GM10248 (cell line): ENCODE results near the gene NFIA.

Experiments
- CTCF ChIA-PET: fragments of 300-600 bp; sonication (Branson Sonifier 250); formaldehyde crosslinking; extraction: SDS; loops from one replicate; lab custom pipeline; 2021; ENCODE audit warnings: antibody characterized with exemption; lab: Yijun Ruan, JAX
- POLR2A ChIA-PET: fragments of 350-650 bp; sonication (Branson Sonifier 250); formaldehyde crosslinking; extraction: SDS; loops from one replicate; lab custom pipeline; 2020; ENCODE audit warnings: antibody characterized with exemption; lab: Yijun Ruan, JAX
- DNase-seq: peaks from one replicate; pipeline ENCODE4 v3.0.0; 2012; ENCODE audit errors: extremely low spot score
- TF ChIP-seq, protein P1 (sequence below): IDR thresholded peaks from 2 replicates; pipeline ENCODE4 v1.5.1; 2012; ENCODE audit warnings: mild to moderate bottlenecking, low read depth; ENCODE audit errors: extremely low read depth, missing control alignments, control extremely low read depth

Gene NFIA

DNA sequence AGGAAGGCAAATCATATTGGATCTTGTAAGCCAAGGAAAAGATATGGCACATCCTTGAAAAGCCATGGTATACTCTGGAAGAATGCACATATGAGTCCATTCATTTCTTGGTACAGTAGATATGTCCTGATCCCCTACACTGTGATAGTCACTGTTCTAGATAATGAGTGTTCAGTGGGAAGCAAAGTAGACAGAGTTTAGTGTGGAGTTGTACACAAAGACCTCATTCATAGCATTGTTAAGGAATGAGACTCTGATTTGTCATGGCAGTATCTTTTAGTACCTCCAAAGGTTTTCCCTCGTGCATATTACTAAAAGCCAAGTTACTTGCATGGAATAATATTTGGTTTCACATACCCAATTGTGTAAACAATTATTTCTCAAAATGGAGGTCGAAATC is 204.7 kb downstream of the NFIA start:
- CTCF ChIA-PET = no interaction called here

DNA sequence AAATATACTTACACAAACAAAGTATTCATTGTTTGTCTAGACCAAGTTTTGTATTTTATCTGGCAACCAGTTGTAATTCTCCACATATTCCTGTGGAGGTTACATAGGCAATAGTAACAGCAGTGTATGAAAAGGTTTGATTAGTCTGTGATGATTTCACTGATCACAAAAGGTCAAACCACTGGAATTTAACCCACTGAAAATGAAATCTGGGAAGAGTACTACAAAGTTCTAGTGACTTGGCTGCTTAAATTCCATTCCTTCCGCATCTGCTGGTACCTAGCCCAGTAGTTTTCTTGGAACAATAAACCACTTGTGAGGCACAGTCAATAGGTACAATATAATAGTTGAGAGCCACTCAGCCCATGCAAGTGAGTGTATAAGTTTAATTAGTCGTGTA is 205.4 kb downstream of the NFIA start:
- TF ChIP-seq, protein P1, sequence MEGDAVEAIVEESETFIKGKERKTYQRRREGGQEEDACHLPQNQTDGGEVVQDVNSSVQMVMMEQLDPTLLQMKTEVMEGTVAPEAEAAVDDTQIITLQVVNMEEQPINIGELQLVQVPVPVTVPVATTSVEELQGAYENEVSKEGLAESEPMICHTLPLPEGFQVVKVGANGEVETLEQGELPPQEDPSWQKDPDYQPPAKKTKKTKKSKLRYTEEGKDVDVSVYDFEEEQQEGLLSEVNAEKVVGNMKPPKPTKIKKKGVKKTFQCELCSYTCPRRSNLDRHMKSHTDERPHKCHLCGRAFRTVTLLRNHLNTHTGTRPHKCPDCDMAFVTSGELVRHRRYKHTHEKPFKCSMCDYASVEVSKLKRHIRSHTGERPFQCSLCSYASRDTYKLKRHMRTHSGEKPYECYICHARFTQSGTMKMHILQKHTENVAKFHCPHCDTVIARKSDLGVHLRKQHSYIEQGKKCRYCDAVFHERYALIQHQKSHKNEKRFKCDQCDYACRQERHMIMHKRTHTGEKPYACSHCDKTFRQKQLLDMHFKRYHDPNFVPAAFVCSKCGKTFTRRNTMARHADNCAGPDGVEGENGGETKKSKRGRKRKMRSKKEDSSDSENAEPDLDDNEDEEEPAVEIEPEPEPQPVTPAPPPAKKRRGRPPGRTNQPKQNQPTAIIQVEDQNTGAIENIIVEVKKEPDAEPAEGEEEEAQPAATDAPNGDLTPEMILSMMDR = no peak
- POLR2A ChIA-PET = no interaction called here
- no peak for DNase-seq
- CTCF ChIA-PET = interaction anchor here (1.3 kb wide), 1 partner anchor 9 kb away, joined by 3 read pairs; no protein-coding TSS in a partner anchor

More for the DNA sequence above, 204.7 kb downstream of the NFIA start:
- TF ChIP-seq, protein P1 = no peak
- POLR2A ChIA-PET = no interaction called here
- DNase-seq = no peak

DNA sequence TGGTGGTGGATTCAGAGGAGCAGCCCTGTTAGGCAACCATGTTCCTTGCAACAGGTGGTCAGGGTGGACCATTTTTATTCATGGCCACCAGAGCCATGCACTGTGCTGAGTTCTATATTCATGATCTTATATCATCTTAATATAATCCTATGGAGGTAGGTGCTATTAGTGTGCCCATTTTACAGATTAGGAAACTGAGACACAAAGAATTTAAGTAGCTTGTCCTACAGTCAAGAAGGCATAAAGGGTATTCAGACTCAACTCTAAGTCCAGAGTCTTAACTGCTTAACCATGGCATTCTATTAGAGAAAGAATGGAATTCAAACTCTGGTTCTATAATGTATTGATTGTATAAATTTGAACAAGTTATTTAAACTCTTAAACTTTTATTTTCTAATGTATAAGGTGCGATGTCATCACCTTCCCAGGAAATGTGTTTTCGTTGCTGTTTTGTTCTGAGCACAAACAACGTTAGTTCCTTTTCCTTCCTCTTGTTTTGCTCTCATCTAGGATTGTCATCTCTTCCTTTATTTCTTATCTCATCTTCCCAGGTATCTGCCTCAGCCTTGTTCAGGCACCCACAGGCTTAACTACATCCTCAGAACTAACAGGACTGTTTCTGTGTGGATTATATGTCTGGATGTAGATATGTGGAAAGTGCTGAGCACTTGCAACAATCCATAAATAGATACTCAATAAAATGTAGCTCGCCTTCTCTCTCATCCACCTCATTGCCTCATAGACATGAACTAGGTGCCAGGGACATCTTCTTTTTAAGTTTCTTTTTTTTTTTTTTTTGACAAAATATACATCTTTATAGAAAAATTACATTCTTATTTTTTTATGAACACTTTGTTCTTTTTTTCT is 207.1 kb downstream of the NFIA start:
- CTCF ChIA-PET = interaction anchor here (1.1 to 1.3 kb wide), 2 partner anchors 10 to 11 kb away, joined by 3 read pairs; no protein-coding TSS in a partner anchor
- POLR2A ChIA-PET = no interaction called here
- TF ChIP-seq, protein P1 = no peak
- no peak for DNase-seq

DNA sequence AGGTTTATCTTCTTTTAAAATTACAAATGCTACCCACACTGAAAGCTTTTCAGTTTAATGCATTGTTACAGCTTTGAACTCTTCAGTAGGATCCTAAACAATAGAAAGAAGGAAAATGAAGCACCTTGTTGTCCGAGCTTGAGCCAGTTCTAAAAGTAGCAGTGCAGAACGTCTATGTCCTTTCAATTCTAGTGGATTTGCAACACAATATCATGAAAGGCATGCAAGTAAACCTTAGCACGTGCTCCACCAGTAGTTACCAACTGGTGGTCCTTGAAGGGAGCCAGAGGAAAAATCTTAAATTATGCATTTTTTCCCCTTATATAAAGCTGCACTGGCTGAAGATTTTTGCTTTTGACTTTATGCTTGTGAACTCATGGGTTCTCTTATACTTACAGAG is 208.2 kb downstream of the NFIA start:
- POLR2A ChIA-PET = no interaction called here
- no peak for DNase-seq
- TF ChIP-seq, protein P1 = no peak

DNA sequence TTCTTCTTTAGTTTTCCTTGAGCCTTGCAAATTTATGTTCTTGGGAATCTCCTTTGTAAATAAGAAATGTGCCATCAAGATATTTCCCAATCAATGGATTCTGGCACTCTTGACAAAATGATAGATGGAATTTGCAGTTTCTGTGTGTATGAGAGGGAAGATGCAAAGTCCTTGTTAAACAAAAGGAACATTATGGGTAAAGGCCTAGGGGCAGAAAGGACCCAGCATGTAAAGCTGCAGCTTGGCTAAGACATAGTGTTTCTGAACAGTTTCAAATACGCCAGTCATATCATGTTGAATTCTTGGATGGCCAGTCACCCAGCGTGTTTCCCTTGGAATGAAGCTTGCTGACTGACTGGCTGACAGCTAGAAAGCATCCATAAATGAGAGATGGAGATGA is 210.8 kb downstream of the NFIA start:
- ChIA-PET CTCF (no interaction called here), POLR2A (no interaction called here)
- TF ChIP-seq, protein P1 = no peak
- DNase-seq = no peak

More for the DNA sequence above, 208.2 kb downstream of the NFIA start:
- CTCF ChIA-PET = interaction anchor here (1.1 to 1.2 kb wide), 2 partner anchors 9 to 12 kb away, joined by 3 read pairs; no protein-coding TSS in a partner anchor

DNA sequence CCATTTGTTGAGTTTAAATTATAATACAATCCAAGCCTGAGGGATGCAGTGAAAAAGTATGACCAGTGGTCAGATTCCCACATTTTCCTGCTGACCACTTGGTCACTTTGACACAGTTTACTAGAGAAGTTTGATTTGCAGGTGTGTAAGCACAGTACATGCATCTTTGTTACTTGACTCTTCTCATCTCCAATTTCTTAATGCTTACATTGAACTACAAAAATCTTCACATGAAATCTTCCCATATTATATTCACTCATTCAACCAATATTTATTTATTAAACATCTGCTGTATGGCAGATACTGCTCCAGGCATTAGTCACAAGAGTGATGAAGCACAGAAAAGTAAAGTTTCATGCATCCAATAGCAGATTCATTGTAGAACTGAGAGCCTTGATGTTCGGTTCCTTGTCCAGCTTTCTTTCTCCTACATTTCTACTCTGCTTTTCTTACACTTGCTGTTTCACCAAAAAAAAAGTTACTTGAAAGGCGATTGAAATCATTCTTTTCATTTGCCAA is 211.7 kb downstream of the NFIA start:
- ChIA-PET CTCF (no interaction called here), POLR2A (no interaction called here)
- TF ChIP-seq, protein P1 = no peak
- DNase-seq = no peak
